ENCODE results near the gene STH.

GRCh38 chr17:46031440-46031839, 32.4 kb downstream of the STH start:
- no peak for TF ChIP-seq CTCF (conservative IDR thresholded peaks at IDR 0.05; ENCODE audit: low read depth in 2 of 2)
- no peak for TF ChIP-seq REST (IDR thresholded peaks at IDR 0.05; ENCODE audit: unreplicated experiment)
- no peak for TF ChIP-seq EZH2phosphoT487 (IDR thresholded peaks at IDR 0.05; ENCODE audit: unreplicated experiment)
- no peak for TF ChIP-seq EZH2 (IDR thresholded peaks at IDR 0.05; ENCODE audit: low read depth, unreplicated experiment)
- TF ChIP-seq ZNF114 (CRISPR knock-in tag; IDR thresholded peaks at IDR 0.05), result no peak
- TF ChIP-seq CREB1 (CRISPR knock-in tag; IDR thresholded peaks at IDR 0.05; ENCODE audit: low read depth), result no peak

Data from GM23338 (cell line).